ENCODE data around the gene CELF2.
"Not testable (repeated sequence)": the region's sequence is repeated elsewhere in the genome, so short reads cannot be mapped to it uniquely, and the experiment has no call there.

CELF2 gene

GRCh38 chr10:11335881-11336430 is 318.3 kb downstream of the CELF2 start:
- no peak for DNase-seq

DNA sequence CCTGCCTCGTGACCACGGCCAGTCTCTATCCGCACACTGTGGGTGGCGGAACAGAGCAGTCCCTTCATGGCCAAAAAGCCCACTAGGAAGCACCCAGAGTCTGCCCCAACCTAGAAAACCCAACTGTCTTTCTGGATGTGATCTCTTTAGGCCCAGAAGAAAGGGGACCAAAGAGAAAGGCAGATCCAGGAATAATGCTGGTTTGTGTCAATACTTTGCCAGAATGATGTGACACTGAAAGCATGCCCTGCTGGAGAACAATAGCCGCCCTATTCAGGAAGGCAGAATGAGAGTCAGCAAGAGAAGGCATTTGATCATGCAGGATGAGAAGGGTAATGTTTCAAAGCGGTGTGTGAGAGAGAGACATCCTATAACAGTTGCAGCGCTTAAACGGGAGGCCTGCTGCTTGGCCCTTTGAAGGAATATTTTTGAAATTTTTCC is 319.1 kb downstream of the CELF2 start:
- no peak for DNase-seq

- no peak for DNase-seq
Observed at GRCh38 chr10:11337516-11337915, 319.8 kb downstream of the CELF2 start.

GRCh38 chr10:11338160-11338844 is 320.6 kb downstream of the CELF2 start:
- no peak for DNase-seq

- no peak for DNase-seq
Observed at GRCh38 chr10:11339013-11339412, 321.3 kb downstream of the CELF2 start.

GRCh38 chr10:11339660-11340059 is 322.0 kb downstream of the CELF2 start:
- DNase-seq = no peak

DNA sequence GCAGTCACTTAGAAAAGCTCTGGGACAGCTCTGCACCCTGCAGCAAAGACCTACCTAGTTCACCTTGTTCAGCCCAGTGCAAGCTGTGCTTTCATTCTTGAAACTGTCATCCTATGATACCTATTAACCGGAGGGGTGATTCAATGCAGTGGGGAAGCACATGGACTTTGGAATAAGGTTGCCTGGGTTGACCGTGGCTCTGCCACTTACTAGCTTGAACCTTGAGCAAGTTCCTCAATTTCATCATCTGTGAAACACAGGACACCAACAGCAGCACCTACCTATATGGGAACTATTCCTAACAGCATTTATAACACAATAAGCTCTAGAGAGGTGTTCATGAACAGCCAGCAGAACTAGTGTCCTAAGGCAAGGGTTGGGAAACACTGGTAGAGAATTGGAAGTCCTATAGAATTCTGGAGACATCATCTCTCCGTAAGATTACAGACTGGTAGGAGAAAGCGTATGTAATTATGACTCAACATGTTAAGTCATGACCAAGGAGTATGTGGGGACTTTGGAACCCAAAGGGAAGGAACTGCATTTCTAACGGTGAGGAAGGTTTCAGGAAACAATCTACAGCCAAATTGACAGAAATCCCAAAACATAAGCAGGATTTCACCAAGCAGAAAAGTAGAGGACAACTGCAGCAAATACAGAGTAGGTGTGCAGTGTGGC is 323.8 kb downstream of the CELF2 start:
- no peak for DNase-seq

DNA sequence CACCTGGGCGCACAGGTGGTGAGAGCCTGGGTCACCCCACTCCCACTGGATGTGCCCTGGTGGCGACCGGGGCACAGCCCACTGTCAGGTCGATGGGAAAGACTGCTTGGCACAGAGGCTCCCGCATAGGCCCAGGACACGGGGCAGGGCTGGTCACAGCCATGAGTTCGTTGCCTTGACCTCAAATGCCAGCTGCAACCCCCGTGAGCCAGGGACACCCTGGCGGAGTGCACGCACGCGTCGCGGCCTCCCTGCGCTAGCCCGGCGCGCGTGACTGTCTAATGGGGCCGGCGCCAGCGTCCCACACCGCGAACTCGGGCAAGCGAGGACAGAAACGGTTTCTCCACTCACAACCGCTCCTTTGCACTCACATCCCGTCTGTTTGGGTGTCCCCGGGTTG is 326.4 kb downstream of the CELF2 start:
- DNase-seq = no peak

DNA sequence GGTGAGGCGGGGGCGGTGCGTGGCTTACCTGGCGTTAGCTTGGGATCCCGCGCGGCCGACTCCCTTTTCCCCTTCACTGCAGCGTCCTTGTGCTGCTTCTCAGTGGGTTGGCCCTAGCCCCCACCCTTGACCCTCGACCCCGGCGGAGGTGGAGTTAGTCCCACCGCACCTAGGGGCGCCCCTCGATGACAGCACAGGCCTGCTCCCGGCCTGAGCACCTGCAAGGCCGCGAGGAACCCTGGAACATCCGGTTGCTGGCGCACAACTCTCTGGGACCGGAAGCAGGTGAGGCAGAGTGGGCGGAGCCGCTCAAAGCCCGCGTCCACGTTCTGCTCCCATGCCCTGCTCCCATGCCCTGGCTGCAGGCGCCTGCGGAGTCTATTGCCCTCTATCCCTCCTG is 326.9 kb downstream of the CELF2 start:
- no peak for DNase-seq

DNA sequence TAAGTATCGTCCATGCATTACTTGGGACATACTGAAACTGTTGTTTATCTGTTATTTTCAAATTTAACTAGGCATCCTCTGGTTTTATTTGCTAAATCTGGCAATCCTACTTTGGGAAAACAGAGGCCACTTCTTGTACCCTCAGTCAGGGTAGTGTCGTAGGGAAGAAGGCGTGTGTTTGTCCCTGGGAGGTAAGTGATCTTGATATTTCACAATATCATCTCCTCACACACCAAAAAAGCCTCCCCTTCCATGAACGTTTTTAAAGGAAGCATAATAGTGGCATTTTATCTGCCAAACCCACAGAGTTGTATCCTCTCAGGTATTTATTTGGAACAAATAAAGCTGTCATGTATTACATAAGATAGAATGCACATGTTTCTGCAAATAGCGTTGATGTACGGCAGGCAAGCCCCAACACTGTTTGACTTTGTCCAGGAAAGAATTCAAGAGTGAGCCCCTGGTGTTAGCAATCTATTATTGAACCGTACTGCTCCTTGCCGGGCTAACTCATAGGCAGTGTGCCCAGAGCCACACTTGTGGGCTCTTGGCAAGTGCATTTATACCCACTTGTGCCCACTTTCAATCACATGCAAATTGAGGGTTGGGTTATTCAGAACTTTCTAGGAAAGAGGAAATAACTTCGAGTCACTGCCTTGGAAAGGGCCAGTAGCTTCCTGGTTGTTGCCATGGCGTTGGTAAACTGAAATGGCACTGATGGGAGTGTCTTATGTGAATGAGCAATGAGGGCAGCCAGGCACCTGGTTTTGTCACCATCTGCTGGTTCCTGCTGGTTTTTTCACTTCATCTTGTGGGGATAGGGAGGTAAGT is 327.8 kb downstream of the CELF2 start:
- DNase-seq = no peak

- not testable (repeated sequence) for DNase-seq
Observed at GRCh38 chr10:11347580-11347979, 329.9 kb downstream of the CELF2 start.

DNA sequence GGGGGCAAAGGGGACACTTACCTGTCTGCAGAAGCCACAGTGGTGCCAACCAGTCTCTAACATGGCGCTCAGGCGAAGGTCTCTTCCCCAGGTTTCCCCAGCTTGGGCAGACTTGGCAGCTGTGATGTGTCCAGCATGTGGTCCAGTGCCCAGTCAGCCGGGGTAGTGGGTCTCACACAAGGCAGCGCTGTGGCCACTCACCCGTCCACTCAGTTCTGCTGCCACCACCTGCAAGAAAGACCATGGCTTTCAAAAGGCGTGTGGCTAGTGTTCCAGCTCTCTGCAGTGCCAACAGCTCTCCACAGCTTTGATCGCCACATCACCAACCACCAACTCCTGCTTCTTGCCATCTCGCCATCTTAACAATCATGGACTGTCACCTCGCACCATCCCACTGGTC is 334.1 kb downstream of the CELF2 start:
- no peak for DNase-seq

GRCh38 chr10:11353006-11353896 is 335.6 kb downstream of the CELF2 start:
- DNase-seq = no peak

- DNase-seq = no peak
Observed at GRCh38 chr10:11354823-11355222, 337.2 kb downstream of the CELF2 start.

GRCh38 chr10:11355592-11355991 is 337.9 kb downstream of the CELF2 start:
- no peak for DNase-seq

- no peak for DNase-seq
Observed at GRCh38 chr10:11357439-11357838, 339.8 kb downstream of the CELF2 start.

GRCh38 chr10:11358011-11358410 is 340.3 kb downstream of the CELF2 start:
- no peak for DNase-seq

DNA sequence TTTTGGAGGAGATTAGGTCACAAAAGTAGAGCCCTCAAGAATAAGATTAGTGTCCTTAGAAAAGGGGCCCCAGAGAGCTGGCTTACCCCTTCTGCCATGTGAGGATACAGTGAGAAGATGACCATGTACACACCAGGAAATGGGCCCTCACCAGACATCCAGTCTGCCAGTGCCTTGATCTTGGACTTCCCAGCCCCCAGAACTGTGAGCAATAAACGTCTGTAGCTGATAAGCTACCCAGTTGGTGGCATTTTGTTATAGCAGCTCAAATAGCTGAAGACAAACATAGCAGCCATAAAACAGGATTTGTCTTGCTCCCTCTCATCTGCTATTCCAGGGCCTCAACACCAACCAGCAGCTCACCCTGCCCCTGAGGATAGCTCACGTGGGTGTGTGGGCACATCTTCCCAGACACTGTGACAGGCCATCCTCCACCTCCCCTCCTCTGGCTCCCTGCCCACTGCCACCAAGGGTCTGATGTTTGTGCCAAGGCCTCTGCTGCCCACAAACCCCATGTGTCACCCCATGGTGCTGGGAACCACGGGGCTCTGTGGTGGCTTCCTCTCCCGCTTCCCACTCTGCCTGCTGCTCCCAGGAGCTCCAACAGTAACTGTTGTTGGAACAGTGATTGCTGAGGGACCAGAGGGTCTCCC is 341.4 kb downstream of the CELF2 start:
- no peak for DNase-seq

DNA sequence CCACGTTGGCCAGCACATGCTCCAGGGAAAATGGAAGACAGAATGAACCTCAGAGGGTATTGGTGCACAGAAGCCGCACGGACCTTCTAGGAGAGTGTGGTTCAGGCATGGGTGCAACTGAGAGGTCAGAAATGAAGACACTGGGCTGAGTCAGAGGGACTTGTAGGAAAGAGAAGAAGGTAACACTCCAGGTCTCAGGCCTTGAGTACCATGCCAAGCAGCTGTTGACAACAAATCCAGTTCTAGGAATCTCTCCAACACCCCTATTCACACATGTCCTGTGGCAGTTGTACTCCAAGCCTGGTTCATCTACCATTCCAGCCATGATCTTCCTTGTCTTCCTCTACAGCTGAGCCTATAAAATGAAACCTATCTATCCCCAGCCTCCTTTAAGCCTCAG is 342.2 kb downstream of the CELF2 start:
- no peak for DNase-seq

DNA sequence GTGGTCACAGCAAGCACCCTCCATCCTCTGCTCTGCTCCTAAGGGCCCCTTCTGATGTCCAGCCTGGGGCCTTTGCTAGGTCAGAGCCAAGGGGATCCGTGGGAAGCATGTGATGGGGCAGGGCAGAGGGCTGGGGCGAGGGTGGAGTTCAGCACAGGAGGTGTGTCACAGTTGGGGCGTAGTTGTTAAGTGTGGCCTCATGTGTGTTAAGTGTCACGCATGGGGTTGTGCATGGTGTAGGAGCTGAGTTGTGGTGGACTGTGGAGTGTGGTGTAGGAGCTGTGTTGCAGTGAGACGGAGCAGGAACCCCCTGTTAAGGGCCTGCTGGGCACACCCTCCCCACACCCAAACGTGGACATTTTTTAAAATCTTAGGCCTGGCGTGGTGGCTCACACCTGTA is 345.8 kb downstream of the CELF2 start:
- no peak for DNase-seq

GRCh38 chr10:11364241-11364640 is 346.6 kb downstream of the CELF2 start:
- DNase-seq = no peak

- DNase-seq = not testable (repeated sequence)
Observed at GRCh38 chr10:11366889-11367288, 349.2 kb downstream of the CELF2 start.

Measured in NCI-H1694 (cell line).